Stimulated activated CD4-positive, alpha-beta T cell treated with anti-CD3 and anti-CD28 coated beads, Interleukin-2, amount 100 ng/mL, for 4 hours (primary cell): ENCODE results near the gene MSH5.
"Not testable (repeated sequence)": the region's sequence is repeated elsewhere in the genome, so short reads cannot be mapped to it uniquely, and the experiment has no call there.

Experiments used
- DNase-seq: peaks from one replicate; pipeline ENCODE4 v3.0.0-alpha.2; 2020; ENCODE audit warnings: low read depth

Gene MSH5

DNA sequence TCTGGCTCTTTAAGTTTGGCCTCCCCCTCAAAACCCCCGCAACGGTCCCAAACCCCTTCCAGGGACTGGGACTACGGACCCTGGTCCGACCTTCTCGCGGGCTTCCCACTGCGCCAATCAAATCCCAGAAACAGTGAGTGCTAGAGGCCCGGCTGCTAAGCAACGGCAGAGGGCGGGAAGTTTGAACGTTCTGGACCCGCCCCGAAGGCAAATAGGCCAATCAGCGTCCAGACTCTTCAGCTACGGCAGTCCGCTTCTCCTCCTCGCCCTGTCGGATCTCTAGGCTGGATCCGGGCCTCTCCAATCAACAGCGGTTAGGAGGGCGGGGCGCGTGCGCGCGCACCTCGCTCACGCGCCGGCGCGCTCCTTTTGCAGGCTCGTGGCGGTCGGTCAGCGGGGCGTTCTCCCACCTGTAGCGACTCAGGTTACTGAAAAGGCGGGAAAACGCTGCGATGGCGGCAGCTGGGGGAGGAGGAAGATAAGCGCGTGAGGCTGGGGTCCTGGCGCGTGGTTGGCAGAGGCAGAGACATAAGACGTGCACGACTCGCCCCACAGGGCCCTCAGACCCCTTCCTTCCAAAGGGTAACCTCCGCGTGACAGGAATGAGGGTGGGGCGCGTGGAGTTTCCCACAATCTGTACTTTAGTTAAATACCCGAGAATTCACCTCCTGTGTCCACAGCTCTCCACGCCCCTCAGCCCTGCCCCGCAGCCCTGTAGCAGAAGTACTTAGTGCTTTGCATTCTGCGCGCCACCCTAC, at the start of gene MSH5:
MSH5 (plus strand) TSS at position 367 of the 758 bp plus-strand sequence. CDS start 462 bp downstream, outside the sequence.
- peak; percentile 93 for DNase-seq

DNA sequence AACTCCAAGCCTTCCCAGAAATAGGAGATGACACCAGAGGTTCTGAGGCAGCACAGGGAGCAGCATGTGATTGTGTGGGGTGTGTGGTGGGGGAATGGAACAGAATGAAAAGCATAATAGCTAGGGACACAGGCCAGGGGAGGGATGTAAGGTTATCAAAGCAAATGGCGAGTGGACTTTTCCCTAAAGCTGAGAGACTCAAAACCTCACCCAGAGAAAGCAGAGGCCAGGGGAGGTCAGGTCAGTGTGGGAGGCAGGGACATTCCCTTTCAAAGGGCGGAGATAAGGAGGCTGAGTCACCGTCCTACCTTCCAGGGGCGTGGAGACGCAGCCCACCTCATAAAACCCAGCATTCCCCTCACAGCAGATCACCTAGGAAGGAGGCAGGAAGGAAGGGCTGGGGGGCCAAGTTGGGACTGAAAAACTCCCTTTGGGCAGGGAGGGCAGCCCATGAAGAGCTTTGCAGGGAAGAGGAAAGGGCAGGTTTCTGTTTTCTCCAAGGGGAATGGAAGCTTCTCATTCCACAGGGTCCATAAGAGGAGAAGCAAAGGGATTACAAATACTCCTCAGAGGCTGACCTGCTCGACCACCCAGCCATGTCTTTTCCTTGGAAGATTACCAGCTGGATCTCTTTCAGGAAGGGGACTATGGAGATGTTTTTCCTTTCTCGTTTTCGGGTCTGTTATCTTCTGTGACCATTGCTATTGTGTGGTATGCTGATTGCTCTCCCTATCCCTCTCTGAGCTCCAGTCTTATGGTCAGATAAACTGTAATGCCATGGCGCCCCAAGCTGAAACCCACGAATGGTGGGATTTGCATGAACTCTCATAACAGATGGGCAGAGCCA, 49.4 kb upstream of the MSH5 start:
- DNase-seq, result no peak

DNA sequence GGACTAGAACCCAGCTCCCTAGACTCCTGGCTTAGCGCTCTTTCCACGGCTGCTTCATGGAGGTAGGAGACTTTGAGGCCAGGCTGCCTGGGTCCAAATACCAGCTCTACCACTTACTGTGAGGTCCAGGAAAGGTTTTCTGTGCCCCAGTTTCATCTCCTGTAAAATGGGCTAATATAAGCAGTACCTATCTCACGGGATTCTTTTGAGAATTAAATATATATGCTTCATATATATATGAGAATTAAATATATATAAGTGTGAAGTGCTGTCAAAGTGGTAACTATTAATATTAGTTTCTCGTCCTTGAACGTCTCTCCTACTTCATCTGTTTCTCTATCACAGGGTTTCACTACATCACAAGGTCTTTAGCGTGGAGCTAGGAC, 48.7 kb upstream of the MSH5 start:
- DNase-seq, result no peak

DNA sequence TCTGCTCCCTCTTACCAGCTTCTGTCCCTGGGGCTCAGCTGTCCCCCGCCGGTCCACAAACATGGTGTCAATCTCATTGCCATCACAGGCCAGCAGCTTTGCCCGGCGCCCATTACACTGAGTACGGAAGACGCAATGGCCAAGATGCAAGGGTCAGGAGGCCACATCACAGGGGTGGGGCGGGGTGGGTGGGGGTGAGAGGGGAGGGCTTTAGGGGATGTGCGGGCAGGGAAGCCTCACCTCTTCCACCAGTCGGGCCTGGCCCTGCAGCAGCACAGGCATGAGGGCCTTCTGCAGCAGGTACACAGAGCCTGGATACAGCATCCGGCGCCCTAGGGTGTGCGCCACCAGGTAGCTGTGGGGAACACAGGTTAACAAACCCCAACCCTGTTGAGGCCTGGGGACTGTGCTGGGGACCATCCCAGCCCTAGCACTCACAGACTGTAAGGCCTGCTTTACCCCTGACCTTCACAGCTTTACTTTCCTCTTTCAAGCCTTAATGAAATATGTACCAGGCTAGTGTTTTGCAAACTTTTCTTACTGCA, 48.2 kb upstream of the MSH5 start:
- no peak for DNase-seq

DNA sequence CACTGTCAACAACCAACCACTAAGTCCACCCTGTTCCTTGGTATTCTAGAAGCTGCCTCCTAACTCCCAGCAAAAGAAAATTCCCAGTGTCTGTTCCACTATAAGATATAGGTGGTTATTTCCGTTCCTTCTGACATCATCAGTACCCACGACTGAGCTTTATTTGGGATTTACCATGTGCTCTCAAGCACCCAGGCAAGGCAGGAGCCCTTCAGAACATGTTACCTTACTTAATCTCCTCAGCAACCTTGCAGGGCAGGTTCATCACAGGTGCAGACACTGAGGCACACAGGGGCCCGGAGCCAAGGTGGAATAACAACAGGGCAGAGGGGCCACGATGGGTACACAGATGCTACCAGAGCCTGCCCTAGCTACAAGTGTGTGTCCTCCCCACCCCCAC, 47.5 kb upstream of the MSH5 start:
- DNase-seq, result no peak

DNA sequence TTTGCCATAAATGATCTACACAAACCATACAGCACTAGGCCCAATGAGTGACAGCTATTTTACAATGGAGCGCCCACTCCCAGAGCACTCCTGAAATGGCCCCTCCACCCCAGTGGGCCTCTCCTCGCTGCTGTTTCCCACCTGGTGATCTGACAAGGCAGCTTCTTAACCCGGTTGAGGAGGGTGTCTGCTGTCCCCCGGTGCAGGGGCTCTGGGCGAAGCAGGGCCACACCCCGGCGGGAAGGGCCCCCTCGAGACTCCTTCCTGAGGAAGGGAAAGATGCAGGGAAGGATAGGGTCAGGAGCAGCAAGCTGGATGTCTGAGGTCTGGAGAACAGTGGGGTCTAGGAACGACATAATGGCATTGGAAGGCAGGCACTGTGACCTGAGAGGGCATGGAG, 46.9 kb upstream of the MSH5 start:
- DNase-seq, result no peak

DNA sequence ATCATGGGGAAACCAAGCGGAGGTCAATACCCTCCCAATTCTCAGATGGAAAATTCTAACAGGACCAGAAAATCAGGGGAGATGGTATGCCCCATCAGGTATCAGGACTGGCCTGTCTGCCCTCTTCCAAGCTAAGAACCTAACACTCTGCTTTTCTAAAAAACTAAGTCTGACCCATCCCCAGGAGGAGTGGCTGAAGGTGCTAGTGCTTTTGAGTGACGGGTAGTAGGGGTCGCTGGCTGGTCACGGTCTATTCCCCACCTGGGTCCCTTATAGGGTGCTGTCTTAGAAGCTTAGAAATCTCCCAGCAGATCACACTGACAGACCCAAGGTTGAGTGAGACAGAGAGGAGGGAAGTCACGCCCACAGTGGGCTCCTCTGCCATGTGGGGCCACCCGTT, 46.3 kb upstream of the MSH5 start:
- DNase-seq, result no peak

DNA sequence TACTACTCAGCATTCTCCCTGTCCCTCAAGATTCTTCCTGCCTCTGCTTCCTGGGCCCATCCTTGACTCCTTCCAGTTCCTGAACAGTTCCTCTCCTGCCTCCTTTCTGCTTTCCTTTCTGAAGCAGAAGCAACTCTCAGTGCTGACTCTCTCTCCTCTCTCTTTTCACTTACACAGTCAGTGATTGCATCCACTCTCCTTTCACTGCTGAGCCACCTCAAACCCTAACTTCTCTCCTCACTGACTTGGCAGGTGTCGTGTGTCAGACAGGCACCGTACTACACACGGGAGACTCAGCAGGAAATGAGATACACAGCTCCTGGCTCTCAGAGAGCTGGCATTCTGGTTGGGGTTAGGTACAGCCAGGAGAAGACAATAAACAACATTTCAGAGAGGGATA, 42.2 kb upstream of the MSH5 start:
- no peak for DNase-seq

DNA sequence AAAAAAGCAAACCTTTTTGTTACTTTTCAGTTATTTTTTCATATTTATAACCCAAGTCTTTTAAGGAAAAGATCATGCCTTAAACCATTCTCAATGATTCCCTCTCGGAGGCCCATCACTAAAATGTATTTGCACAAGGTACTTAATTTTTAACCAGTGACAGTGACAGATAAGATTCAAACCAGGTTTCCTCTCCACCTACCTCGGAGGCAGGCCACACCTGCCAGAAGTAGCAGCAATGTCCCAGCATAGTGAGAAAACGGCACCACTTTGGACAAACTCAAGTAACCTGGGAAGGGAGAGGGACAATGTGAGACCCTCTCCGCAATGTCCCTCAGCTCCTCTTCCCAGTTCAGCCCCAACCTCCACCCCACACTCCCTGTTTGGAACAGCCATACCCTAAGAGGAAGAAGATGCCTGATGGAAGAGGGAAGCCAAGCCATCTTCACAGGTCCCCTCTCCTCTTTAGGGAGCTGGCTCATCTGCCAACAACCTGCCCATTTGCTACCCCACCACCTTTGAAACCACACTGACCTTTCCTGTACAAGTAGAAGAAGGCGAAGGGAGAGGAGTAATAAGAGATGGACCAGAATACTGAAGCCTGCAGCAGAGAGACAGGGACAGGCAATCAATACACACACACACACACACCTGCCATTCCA, 38.9 kb upstream of the MSH5 start:
- no peak for DNase-seq

DNA sequence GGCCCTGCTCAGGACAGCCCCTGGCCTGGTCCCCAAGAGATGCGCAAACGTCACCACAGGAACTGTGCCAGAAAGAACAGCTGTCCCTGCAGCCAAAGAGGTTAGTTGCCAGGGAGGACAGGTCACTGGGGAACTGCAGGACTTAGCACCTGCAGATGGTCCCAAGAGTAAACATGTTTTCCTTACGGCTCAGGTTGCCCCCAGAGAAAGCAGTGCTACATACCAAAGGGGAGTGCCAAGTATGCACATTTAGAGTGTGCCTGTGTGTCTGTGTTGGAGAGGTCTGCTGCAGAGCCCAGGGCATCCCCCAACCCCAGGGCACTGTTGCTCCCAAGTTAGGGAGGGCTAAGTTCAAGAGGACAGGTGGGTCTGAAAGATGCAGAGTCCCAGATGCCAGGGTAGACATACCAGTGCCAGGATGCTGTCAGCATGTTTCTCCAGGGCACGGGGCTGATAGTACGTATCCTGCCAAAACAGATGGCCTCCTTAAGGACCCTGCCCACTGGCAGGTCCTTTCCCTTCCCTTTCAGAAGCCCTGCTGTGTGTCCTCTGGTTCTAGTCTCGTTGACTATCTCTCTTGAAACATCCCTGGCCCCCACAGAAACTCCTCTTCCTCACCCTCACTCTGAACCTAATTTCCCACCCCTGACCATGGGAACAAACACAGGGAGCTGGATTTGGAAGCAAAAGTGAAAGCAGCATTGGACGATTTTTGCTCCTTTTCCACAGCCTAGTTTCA, 38.0 kb upstream of the MSH5 start:
- DNase-seq, result no peak

DNA sequence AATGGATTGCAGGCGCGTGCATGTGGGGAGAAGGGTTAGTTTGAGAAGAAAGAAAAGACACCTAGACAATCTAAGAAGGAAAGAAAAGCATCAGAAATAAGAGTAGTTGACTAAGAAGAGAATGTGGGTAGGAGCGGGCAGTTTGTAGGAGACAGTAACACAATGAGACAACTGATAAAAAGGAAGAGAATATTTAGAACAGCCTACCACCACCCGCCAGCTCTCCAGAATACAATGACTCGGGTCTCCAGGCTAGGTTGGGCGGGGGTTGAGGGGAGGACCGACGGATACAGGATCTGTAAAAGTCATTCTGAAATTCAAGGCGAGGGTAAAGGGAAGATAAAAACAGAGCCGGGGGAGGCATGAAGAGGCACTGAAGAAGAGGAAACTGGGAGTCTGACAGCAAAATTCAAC, 37.4 kb upstream of the MSH5 start:
- no peak for DNase-seq

DNA sequence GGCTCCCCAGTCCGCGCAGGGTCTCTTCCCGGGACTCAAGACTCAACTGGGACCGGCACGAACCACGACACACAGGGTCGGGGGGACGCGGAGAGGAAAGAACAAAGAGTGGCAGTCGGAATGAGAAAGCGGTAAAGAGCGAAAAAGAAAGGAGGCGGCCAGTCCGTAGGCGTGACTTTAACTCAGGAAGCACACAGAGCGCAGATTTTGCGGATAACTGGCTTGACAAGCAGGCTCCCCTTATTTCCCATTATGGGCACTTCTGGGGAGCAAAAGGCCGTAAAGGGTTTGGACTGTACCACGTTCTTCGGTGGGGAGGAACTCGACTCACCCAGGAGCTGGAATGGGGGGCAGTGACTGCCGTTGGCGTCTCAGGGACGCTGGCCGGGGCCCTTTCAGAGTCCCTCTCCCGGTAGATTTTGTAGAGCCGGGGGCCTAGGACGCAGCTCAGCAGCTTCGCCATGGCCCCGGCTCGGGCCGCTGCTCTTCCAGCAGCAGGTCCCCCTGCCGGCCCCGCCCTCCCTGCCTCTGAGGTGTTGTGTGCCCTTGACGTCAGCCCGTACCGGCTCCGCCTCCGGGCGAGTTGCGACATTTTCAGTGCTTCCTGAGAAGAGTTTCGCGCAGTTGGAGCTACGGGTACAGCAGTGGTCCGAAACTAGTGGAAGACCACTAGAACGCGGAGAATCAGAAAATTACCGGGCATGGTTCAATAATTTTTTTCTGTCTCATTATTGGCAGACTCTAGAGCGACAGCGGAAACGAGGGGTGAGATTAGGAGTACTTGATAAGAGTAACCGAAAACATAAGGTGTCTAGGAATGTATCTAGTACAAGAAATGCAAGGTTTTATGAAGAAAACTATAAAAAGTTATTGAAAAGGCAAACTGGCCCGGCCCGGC, 36.7 kb upstream of the MSH5 start, which contains the start of gene ABHD16A:
ABHD16A (minus strand) TSS at position 506 of the 898 bp plus-strand sequence; CDS start at position 463, 43 bp downstream.
- DNase-seq, result peak; percentile 96

DNA sequence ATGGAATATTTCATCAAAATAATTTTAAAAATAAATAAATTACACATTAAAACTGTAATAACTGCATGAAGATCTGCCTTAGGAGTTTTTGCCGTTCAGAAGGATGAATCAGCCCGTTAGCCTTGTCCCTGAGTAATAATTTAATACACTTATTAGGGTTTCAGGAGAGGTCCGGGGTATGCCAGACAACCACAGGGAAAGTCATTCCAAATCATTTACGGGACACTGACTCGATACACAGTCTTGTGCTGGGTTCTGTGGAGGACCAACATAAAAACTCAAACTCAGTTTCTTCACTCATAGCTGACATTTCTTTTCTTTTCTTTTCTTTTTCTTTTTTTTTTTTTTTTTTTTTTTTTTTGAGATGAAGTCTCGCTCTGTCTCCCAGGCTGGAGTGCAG, 33.9 kb upstream of the MSH5 start:
- no peak for DNase-seq

DNA sequence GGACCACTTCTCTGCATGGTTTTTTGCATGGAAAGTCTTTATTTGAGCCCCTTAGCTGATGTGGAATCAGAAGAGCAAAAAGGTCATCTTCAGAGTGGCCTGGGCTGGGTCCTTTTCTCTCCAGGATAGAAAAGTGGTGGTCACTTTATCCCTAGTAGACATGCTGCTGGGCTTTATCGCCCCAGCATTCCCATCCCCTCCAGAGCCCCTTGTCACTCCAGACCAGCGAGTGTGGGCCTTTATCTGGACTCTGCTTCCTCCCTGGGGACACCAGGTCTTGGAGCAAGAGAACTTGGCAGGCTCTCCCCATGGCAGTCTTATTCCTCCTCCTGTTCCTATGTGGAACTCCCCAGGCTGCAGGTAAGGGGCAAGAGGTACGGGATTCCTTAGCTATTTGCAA, 33.2 kb upstream of the MSH5 start, which contains the start of gene LY6G6F:
LY6G6F (plus strand) TSS at position 268 of the 400 bp plus-strand sequence; CDS start at position 309, 41 bp downstream.
- DNase-seq, result no peak

DNA sequence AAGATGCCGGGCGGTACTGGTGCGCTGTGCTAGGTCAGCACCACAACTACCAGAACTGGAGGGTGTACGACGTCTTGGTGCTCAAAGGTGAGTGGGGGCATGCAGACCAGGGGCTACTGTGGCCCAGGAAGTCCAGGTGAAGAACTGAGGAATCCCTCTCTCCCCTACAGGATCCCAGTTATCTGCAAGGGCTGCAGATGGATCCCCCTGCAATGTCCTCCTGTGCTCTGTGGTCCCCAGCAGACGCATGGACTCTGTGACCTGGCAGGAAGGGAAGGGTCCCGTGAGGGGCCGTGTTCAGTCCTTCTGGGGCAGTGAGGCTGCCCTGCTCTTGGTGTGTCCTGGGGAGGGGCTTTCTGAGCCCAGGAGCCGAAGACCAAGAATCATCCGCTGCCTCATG, 32.1 kb upstream of the MSH5 start:
- no peak for DNase-seq

DNA sequence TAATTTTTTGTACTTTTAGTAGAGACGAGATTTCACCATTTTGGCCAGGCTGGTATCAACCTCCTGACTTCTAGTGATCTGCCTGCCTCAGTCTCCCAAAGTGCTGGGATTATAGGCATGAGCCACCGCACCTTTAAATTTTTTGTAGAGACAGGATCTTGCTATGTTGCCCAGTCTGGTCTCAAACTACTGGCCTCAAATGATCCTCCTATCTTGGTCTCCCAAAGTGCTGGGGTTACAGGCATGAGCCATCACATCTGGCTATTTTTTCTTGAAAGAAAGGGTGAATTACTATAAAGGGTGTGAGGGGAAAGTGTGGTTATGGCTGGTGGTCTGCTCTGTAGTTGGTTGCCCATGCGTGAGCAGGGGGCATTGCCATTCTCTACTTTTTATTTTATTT, 31.6 kb upstream of the MSH5 start:
- DNase-seq, result no peak

DNA sequence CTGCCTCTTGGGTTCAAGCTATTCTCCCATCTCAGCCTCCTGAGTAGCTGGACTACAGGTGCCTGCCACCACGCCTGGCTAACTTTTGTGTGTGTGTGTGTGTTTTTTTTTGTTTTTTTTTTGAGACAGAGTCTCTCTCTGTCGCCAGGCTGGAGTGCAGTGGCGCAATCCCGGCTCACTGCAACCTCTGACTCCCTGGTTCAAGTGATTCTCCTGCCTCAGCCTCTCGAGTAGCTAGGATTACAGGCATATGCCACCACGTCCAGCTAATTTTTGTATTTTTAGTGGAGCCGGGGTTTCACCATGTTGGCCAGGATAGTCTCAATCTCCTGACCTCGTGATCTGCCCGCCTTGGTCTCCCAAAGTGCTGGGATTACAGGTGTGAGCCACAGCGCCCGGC, 30.6 kb upstream of the MSH5 start:
- DNase-seq, result not testable (repeated sequence)

DNA sequence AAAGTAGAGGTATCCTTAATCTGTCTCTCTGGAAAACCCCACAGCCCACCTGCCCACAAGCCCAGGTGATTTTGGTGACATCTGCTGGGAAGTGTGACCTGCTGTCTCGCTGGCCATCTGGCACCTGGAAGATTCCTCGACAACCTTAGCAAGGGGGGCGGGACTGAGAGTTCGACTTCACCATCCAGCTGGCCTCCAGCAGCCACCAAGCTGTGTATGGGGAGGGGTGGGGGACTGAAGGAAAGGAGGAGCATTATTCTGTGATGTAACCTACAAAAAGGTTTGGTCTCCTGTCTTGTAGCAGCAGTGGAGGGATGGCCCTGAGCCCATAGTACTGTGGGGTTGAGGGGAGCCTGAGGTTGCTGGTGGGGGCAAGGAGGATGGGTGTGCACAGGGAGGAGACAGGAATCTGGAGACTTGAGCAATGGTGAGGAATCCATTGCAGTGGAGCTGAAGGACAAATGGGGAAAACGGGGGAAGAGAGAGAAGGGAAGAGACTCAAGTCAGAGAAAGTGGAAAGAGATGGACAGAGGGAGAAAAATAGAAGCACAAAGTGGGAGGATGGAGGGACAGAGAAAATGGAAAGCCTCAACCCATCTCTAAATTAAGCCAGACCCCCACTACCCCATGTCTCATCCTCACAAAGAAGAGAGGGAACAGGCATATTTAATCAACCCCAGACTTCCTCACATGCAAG, 29.1 kb upstream of the MSH5 start:
- no peak for DNase-seq

DNA sequence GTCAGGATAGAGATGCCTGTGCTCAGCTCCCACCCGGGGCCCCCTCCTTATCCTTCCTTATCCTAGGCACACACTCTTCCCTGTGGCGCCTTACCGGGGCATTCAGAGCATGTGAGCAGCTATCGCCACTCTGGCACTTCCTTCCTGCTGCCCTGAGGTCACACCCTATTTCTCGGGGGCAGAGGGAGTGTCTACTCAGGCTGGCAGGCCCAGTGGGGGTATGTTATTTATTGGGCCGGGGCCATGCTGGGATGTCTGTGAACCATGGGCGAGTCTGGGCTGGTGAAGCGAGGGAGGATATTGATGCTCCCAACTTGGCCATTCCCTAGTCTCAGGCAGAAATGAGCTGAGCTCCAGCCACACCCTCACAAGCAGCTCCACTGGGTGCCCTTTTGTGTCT, 28.6 kb upstream of the MSH5 start:
- DNase-seq, result no peak

DNA sequence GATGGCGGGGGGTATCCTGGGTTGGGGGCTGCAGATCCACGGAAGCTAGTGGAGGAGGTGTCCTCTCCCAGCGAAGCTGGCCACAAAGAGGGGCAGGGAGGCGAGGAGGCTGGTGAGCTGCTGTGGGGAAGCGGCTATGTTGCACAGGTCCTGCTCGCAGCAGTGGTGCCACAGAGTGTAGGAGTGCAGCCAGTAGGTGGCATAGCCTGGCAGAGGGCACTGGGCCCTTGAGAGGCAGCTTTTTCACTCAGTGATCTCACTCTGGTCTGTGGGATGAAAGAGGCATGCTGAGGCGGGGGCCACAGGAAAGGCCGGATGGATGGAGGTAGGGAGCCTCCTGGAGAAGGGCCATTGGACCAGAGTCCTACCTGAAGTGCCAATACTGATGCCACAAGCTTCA, 27.5 kb upstream of the MSH5 start:
- no peak for DNase-seq
